Stimulated activated CD8-positive, alpha-beta memory T cell treated with anti-CD3 and anti-CD28 coated beads, Interleukin-15, amount 100 ng/mL, for 24 hours (primary cell): ENCODE data around the gene CAVIN4.

ENCODE experiments used
- DNase-seq: peaks from one replicate; pipeline ENCODE4 v3.0.0-alpha.2; 2020; ENCODE audit warnings: low read depth

The CAVIN4 gene, protein sequence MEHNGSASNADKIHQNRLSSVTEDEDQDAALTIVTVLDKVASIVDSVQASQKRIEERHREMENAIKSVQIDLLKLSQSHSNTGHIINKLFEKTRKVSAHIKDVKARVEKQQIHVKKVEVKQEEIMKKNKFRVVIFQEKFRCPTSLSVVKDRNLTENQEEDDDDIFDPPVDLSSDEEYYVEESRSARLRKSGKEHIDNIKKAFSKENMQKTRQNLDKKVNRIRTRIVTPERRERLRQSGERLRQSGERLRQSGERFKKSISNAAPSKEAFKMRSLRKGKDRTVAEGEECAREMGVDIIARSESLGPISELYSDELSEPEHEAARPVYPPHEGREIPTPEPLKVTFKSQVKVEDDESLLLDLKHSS

GRCh38 chr9:100577776-100578448, at the start of gene CAVIN4:
TSS of gene CAVIN4 (plus strand) at chr9:100578079. CDS start at chr9:100578144, 65 bp downstream.
- no peak for DNase-seq

DNA sequence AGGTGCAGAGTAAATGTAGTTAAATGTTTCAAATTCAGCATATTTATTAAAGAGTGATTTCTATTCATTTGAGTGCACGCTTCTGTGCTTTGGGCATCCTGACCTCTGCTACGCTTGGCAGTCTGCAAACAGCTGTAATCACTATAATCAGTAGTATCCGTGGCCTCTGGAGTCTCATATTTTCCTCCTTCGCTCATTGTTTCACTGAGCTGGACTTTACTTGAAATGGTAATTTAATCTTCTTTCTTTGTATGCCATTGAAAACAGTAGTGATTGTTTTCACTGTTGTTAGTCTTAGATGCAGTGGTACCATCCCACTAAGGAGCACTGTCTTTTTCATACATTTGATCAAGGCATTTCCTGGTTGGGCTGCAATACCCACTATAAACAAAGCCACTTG, 43.5 kb upstream of the CAVIN4 start:
- no peak for DNase-seq

DNA sequence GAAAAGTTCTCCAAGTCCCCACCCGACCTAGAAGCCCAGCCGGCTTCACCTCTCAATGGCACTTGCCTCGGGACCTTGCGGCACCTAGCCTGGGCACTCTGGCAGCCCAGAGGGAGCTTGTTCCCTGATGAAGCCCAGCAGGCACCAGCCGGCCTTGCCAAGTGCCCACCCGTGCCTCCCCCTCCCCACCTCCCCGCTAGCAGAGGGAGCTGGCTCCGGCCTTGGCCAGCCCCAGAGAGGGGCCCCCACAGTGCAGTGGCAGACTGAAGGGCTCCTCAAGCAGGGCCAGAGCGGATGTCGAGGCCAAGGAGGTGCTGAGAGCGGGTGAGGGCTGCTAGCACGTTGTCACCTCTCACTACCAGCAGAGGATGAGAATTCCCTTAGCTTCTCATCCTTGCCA, 37.6 kb upstream of the CAVIN4 start:
- DNase-seq, result no peak

- DNase-seq, result no peak
These were observed 28.8 kb upstream of the CAVIN4 start for GRCh38 chr9:100549048-100549447.

GRCh38 chr9:100554935-100555401, 22.9 kb upstream of the CAVIN4 start:
- DNase-seq, result no peak

DNA sequence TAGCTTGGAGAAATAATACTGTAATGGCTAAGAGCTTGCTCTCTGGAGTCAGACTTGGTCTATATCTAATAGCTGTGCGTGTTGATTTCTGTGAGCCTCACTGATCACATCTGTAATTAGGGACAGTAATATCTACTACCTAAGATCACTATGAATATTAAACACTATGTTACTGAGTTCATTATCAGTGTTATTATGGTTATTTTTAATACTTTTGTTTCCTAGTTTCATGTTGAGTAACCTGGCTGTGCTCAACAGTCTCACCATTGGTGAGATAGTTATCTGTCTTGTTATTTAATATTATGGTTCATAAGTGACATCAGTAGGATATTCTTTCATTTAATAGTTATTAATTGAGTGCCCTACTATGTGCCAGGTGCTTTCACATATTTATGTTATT, 22.4 kb upstream of the CAVIN4 start:
- no peak for DNase-seq

GRCh38 chr9:100557053-100557452, 20.8 kb upstream of the CAVIN4 start:
- no peak for DNase-seq

DNA sequence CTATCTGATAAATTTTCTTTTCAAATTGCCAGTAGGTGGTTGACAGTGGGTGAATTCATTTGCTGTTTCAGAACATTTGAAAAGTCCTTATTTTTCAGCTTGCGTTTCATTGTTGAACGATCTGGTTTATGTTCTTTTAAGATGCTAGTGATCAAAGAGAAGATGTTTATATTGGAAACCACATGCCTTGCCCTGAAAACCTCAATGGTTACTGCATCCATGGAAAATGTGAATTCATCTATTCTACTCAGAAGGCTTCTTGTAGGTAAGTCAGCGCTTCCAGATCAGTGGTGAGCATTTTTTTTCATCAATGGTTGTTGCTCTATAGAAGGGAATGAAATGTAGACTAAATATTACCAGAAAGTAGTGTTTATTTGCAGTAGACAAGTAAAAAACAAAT, 16.6 kb upstream of the CAVIN4 start:
- no peak for DNase-seq

- no peak for DNase-seq
These were observed 10.0 kb upstream of the CAVIN4 start for GRCh38 chr9:100567856-100568255.

- no peak for DNase-seq
These were observed 4.1 kb upstream of the CAVIN4 start for GRCh38 chr9:100573655-100574260.

DNA sequence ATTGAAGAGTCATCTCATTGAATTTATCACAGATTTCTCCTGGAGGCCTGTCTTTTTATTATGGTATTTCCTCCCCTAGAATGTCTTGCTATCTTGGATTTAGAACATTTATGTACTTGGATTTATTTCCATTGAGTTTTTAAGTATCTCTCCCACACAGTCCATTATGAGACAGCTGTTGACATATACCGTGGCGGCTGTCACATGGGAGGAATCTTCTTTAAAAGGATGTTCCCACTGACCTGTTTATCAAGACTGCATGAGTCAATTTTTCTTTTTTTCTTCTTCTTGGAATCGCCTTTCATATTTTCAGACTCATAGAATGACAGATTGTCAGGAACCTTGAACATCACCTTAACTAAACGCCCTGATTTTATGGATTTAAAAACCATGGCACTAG, 2.9 kb upstream of the CAVIN4 start:
- DNase-seq, result no peak

DNA sequence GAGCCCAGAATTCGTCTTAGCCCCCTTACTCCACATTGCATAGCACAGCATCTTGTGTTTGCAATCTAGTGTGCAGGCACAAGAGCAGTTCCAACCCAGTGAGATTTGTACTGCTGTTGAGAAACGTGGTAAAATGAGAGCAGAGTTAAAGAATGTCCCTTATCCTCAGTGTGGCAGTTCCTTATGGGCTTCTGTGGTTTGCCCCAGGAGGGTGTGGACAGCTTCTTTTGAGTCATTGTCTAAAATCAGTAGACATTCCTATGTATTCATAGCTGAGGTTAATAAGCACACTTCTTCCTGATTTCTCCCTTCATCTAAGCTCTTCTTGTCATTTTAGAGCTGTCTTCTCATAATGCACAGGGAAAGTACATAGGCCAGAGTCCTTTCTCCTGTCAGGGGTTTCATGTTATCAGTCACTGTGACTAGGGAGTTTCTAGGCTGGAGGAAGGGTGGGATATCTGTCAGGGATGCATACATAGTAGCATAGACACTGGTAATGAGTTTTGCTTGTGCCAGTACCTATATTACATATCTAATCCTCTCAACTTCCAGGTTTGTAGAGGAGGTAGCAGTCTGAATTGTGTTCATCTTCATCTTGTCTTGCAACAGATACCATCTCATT, 2.0 kb upstream of the CAVIN4 start:
- no peak for DNase-seq

DNA sequence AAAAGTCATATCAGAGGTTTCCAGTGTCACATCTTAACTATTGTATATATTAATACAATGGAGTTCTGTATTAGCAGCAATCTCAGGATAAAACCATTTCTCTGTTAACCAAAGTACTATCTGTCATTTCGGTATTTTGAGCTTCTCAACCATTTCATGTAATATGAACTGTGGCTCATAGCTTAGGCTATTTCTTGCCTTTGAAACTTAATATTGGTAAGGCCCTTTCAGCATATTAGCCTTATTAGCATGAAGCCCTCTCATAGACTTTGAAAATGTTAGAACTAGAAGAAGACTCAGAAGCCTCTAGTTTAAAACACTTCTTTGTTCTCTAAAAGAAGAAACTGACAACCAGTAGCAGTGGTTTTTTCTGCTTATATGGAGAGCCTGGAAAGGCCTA, 731 bp downstream of the CAVIN4 start:
- DNase-seq, result no peak

GRCh38 chr9:100579665-100580064, 1.8 kb downstream of the CAVIN4 start:
- DNase-seq, result no peak

- DNase-seq, result no peak
These were observed 2.4 kb downstream of the CAVIN4 start for GRCh38 chr9:100580257-100580656.

DNA sequence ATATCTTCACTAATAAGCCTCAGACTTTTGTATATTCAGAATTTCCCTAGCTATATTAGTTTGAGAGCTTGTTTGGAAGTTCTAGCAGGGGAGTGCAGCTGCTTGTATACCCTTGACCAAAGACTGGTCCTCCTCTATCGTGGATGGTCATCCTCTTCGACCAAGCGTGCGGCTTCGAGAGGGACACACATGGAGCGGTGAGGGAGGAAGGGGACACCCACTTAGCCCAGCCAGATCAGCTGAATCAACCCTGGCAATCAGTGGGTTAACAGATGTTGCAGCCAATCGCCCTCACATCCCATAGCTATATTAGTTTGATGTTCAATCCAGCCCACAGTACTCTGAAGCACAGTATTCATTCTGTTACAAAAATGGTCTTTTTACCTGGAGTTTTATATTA, 3.2 kb downstream of the CAVIN4 start:
- no peak for DNase-seq

DNA sequence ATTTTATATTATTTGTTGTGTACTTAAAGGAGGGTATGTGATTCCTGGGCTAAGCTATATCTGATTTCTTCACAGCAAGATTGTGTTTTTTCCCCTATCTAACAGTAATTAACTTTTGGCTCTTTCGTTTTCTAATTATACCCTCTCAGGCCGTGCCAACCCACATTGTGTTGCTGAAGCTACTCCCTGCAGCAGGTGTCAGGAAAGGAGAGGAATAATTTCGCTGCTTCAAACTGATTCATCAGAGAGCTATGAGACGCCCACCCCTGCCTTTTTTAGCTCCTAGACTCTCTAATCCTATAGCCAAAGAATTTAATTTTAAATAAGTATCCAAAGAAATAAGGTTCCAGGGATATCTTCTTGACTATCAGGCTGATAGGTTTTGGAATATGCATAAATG, 3.8 kb downstream of the CAVIN4 start:
- no peak for DNase-seq

DNA sequence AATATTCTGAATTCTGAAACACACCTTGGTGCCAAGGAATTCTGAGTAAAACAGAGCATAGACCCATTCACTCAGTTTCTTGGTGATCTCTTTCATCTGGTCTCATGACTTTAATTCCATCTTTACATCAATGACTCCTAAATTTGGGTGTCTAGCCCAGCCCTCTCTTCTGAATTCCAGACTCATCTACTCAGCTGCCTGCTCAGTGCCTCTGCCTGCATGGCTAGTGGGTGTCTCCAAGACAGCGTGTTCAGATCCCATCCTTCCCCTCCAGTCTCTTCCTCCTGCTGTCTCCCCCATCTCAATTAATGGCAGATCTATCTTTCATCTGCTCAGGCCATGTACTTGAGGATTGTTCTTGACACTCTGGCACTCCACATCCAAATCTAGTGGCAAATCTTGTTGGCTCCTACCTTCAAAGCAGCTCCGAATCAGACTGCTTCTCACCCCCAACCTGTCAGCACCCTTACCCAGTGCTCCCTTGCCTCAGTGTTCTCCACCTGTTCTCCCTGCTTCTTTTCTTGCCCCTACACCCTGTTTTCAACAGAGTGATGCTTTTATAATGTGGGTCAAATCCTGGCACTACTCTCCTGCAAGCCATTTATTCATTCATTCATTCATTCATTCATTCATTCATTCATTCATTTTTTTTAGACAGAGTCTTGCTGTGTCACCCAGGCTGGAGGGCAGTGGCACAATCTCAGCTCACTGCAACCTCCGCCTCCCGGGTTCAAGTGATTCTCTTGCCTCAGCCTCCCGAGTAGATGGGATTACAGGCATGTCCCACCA, 5.3 kb downstream of the CAVIN4 start:
- no peak for DNase-seq

DNA sequence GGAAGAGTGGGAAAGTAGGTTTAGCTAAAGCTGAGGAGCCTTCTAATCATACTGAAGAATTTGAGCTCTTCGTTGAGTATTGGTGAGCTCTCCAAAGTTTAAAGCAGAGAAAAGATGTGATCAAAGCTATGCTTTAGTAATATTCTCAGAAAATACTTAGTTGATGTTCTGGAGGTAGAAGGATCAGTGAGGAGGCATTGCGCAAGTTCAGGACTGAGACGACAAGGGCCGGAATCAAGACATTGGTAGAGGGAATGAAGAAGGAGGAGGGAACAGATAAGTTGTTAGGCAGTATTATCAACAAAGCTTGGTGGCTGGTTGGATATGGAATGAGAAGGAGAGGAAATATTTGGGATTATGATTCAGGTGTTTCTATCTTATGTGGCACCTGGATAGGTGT, 7.1 kb downstream of the CAVIN4 start:
- DNase-seq, result no peak

GRCh38 chr9:100586093-100586492, 8.2 kb downstream of the CAVIN4 start:
- DNase-seq, result no peak

- DNase-seq, result no peak
These were observed 9.5 kb downstream of the CAVIN4 start for GRCh38 chr9:100587375-100587774.

- DNase-seq, result no peak
These were observed 11.7 kb downstream of the CAVIN4 start for GRCh38 chr9:100589582-100589981.
